Measurements from ENCODE around the gene PML. TPM values are rescaled to one million over a fixed set of nuclear protein-coding genes. Genes with fewer than 3 reads are reported as not detected.
A peak's percentile ranks its signal among the peaks of the same experiment; 100 is the strongest.
"Not testable (repeated sequence)": the region's sequence is repeated elsewhere in the genome, so short reads cannot be mapped to it uniquely, and the experiment has no call there.

The PML gene
- total and polyA plus RNA-seq, 9 of the 15 experiments (the other 6 are each of a cell fraction or from before 2014, with no cell fraction given), result 5.0 to 50.7 (median 10.1) TPM

- intact Hi-C loops (cut with micrococcal nuclease); H3K27ac ChIP-seq (ENCODE audit: extremely low read depth, low read depth, low read length); H3K4me1 ChIP-seq (replicated peaks in 1 of 2; ENCODE audit: control insufficient read depth in 2 of 2, insufficient read depth in 2 of 2, low read length in 2 of 2); H3K27me3 ChIP-seq (ENCODE audit: control insufficient read depth in 2 of 2, insufficient read depth in 2 of 2, low read length in 2 of 2); H3K79me2 ChIP-seq (ENCODE audit: control insufficient read depth, insufficient read depth, low read length); POLR2A ChIA-PET; H3K4me3 ChIP-seq; DNase-seq (ENCODE audit: extremely low read depth in 1 of 4, low spot score in 3 of 4); H2AFZ ChIP-seq (ENCODE audit: low read depth, low read length); BruUV-seq (replicated peaks); H3K9ac ChIP-seq (ENCODE audit: insufficient read depth in 1 of 2, low read depth in 2 of 2, low read length in 2 of 2); H3K9me3 ChIP-seq (replicated peaks; ENCODE audit: control insufficient read depth, insufficient read depth, low read depth, low read length); H4K20me1 ChIP-seq (replicated peaks; ENCODE audit: control insufficient read depth, insufficient read depth, low read length); H3K4me2 ChIP-seq (ENCODE audit: insufficient read depth, low read length); H3K9me1 ChIP-seq (ENCODE audit: control insufficient read depth, insufficient read depth, low read length); H3K36me3 ChIP-seq (ENCODE audit: control insufficient read depth, insufficient read depth, low read length): not testable (repeated sequence)
- in situ Hi-C loops (cut with MboI), result loop anchor here (10.0 to 25.0 kb wide), 2 partner anchors 1239 to 1404 kb away; partner anchors contain the start of gene GOLGA6B
- CTCF ChIA-PET (ENCODE audit: low intra/inter-chr PET ratio), result interaction anchor here (0.9 kb wide), 1 partner anchor 93 kb away, joined by 3 read pairs; no protein-coding TSS in a partner anchor
- TF ChIP-seq CTCF (IDR thresholded peaks at IDR 0.05 in 2 of 3, conservative IDR thresholded peaks at IDR 0.05 in 1 of 3; ENCODE audit: insufficient read depth in 2 of 3, low read depth in 1 of 3, low read length in 3 of 3), result peak; percentile 9 to 33 (median 16); a peak in 2 of 6 replicates
- FAIRE-seq (peak; percentile 76), ATAC-seq (peak; percentile 99)
- 10% methylated on average over 5 of the region's 13 CpGs for WGBS (ENCODE audit: insufficient coverage, low coverage, missing lambda C conversion rate)
Observed at GRCh38 chr15:74065684-74066411, 71.3 kb downstream of the PML start.

GRCh38 chr15:74071645-74072044 lies 77.1 kb downstream of the PML start:
- H3K9ac ChIP-seq (ENCODE audit: insufficient read depth in 1 of 2, low read depth in 2 of 2, low read length in 2 of 2); H3K9me3 ChIP-seq (replicated peaks; ENCODE audit: control insufficient read depth, insufficient read depth, low read depth, low read length); H3K4me1 ChIP-seq (replicated peaks in 1 of 2; ENCODE audit: control insufficient read depth in 2 of 2, insufficient read depth in 2 of 2, low read length in 2 of 2); POLR2A ChIA-PET; H3K9me1 ChIP-seq (ENCODE audit: control insufficient read depth, insufficient read depth, low read length); H4K20me1 ChIP-seq (replicated peaks; ENCODE audit: control insufficient read depth, insufficient read depth, low read length); H3K27ac ChIP-seq (ENCODE audit: extremely low read depth, low read depth, low read length); ATAC-seq; intact Hi-C loops (cut with micrococcal nuclease); H2AFZ ChIP-seq (ENCODE audit: low read depth, low read length); H3K27me3 ChIP-seq (ENCODE audit: control insufficient read depth in 2 of 2, insufficient read depth in 2 of 2, low read length in 2 of 2); FAIRE-seq; DNase-seq (ENCODE audit: extremely low read depth in 1 of 4, low spot score in 3 of 4); CTCF ChIA-PET (ENCODE audit: low intra/inter-chr PET ratio); H3K79me2 ChIP-seq (ENCODE audit: control insufficient read depth, insufficient read depth, low read length); BruUV-seq (replicated peaks); H3K4me2 ChIP-seq (ENCODE audit: insufficient read depth, low read length); H3K4me3 ChIP-seq; H3K36me3 ChIP-seq (ENCODE audit: control insufficient read depth, insufficient read depth, low read length): not testable (repeated sequence)
- in situ Hi-C loops (cut with MboI), result loop anchor here (5.0 to 25.0 kb wide), 2 partner anchors 1409 to 1716 kb away; partner anchors contain the start of gene GOLGA6B
- WGBS (ENCODE audit: insufficient coverage, low coverage, missing lambda C conversion rate), result 2% methylated on average over 4 of the region's 6 CpGs

GRCh38 chr15:74072132-74072531 lies 77.6 kb downstream of the PML start:
- not testable (repeated sequence) for BruUV-seq (replicated peaks)
- no CpG with 5 or more reads among the region's 9 CpGs for WGBS (ENCODE audit: insufficient coverage, low coverage, missing lambda C conversion rate)

More at GRCh38 chr15:74072132-74072531, 77.6 kb downstream of the PML start:
- intact Hi-C loops (cut with micrococcal nuclease); H3K4me1 ChIP-seq (replicated peaks in 1 of 2; ENCODE audit: control insufficient read depth in 2 of 2, insufficient read depth in 2 of 2, low read length in 2 of 2); ATAC-seq; H4K20me1 ChIP-seq (replicated peaks; ENCODE audit: control insufficient read depth, insufficient read depth, low read length); H3K4me2 ChIP-seq (ENCODE audit: insufficient read depth, low read length); DNase-seq (ENCODE audit: extremely low read depth in 1 of 4, low spot score in 3 of 4); H3K27ac ChIP-seq (ENCODE audit: extremely low read depth, low read depth, low read length); H3K9me1 ChIP-seq (ENCODE audit: control insufficient read depth, insufficient read depth, low read length); H3K36me3 ChIP-seq (ENCODE audit: control insufficient read depth, insufficient read depth, low read length); H3K9ac ChIP-seq (ENCODE audit: insufficient read depth in 1 of 2, low read depth in 2 of 2, low read length in 2 of 2); FAIRE-seq; CTCF ChIA-PET (ENCODE audit: low intra/inter-chr PET ratio); H3K4me3 ChIP-seq; H3K79me2 ChIP-seq (ENCODE audit: control insufficient read depth, insufficient read depth, low read length); POLR2A ChIA-PET; H3K9me3 ChIP-seq (replicated peaks; ENCODE audit: control insufficient read depth, insufficient read depth, low read depth, low read length); H3K27me3 ChIP-seq (ENCODE audit: control insufficient read depth in 2 of 2, insufficient read depth in 2 of 2, low read length in 2 of 2); H2AFZ ChIP-seq (ENCODE audit: low read depth, low read length): not testable (repeated sequence)
- in situ Hi-C loops (cut with MboI), result loop anchor here (5.0 to 25.0 kb wide), 2 partner anchors 1410 to 1715 kb away; partner anchors contain the start of gene GOLGA6B

Measured in K562 (cell line).